NCI-H1105 (cell line): ENCODE results near the gene PBX1.

Experiments
- DNase-seq: peaks from one replicate; lab custom pipeline; 2025; lab: John Stamatoyannopoulos, UW

The PBX1 gene

GRCh38 chr1:164759144-164759920 lies 200.3 kb downstream of the PBX1 start:
- DNase-seq: no peak

- DNase-seq: no peak
Observed at GRCh38 chr1:164759979-164760469, 201.0 kb downstream of the PBX1 start.

- no peak for DNase-seq
Observed at GRCh38 chr1:164760569-164760968, 201.6 kb downstream of the PBX1 start.

GRCh38 chr1:164761009-164761408 lies 202.0 kb downstream of the PBX1 start:
- no peak for DNase-seq

- DNase-seq: no peak
Observed at GRCh38 chr1:164763098-164763497, 204.1 kb downstream of the PBX1 start.

GRCh38 chr1:164764333-164764732 lies 205.3 kb downstream of the PBX1 start:
- no peak for DNase-seq

- DNase-seq: no peak
Observed at GRCh38 chr1:164765557-164765956, 206.6 kb downstream of the PBX1 start.

- DNase-seq: no peak
Observed at GRCh38 chr1:164765992-164766720, 207.2 kb downstream of the PBX1 start.

GRCh38 chr1:164767752-164768402 lies 208.9 kb downstream of the PBX1 start:
- DNase-seq: no peak

GRCh38 chr1:164768619-164769018 lies 209.6 kb downstream of the PBX1 start:
- DNase-seq: no peak

- DNase-seq: no peak
Observed at GRCh38 chr1:164769486-164770130, 210.6 kb downstream of the PBX1 start.

GRCh38 chr1:164770131-164770529 lies 211.1 kb downstream of the PBX1 start:
- no peak for DNase-seq

GRCh38 chr1:164771041-164771618 lies 212.1 kb downstream of the PBX1 start:
- DNase-seq: no peak

GRCh38 chr1:164771619-164772361 lies 212.8 kb downstream of the PBX1 start:
- no peak for DNase-seq

GRCh38 chr1:164772635-164773034 lies 213.7 kb downstream of the PBX1 start:
- no peak for DNase-seq

- DNase-seq: no peak
Observed at GRCh38 chr1:164773102-164773501, 214.1 kb downstream of the PBX1 start.

GRCh38 chr1:164774413-164774812 lies 215.4 kb downstream of the PBX1 start:
- no peak for DNase-seq

- DNase-seq: no peak
Observed at GRCh38 chr1:164774819-164775654, 216.1 kb downstream of the PBX1 start.

GRCh38 chr1:164777518-164777917 lies 218.5 kb downstream of the PBX1 start:
- DNase-seq: no peak

- no peak for DNase-seq
Observed at GRCh38 chr1:164779376-164779775, 220.4 kb downstream of the PBX1 start.
